ENCODE results near the gene PODNL1. TPM values are rescaled to one million over a fixed set of nuclear protein-coding genes. Genes with fewer than 3 reads are reported as not detected.
A peak's percentile ranks its signal among the peaks of the same experiment; 100 is the strongest.

Gene PODNL1
- total RNA-seq, 6 experiments from 2014 or later: 0.19 to 0.33 TPM; not detected in 4

DNA sequence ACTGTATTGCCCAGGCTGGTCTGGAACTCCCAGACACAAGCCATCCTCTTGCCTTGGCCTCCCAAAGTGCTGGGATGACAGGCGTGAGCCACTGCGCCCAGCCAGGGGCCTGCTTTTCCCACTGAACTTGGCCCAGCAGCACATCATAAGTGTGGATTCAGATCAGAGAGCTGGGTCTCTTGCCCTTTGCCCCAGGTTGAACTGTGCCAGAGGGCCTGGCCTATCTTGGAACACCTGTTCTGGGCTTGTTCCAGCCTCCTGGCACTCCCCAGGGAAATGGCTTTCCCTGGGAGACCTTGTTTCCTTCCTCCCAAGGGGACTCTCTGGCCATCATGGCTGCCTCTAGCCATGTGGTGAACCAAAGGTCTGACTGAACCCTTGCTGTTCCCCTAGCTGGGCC lies 28.8 kb downstream of the PODNL1 start:
- intact Hi-C loops (cut with DNase I): no loop called here
- ATAC-seq: peak; percentile 58 to 71 (median 70)
- peak overlapping the region in 1 of 3 donors; percentile 22 for H3K27ac ChIP-seq

DNA sequence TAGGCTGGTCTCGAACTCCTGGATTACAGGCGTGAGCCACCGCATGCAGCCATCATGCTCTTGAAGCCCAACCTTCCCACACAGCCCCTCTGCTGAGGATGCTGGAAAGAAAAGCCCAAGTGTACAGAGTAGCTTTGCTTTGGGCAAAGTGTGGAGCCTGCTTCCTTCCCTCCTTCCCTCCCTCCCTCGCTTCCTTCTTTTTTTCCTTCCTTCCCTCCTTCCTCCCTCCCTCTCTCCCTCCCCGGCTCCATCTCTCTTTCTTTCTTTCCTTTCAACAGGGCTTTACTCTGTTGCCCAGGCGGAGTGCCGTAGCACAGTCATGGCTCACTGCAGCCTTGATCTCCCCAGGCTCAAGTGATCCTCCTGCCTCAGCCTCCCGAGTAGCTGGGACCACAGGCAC lies 29.5 kb downstream of the PODNL1 start:
- peaks cover 0 to 18% (median 3%) of the 10 kb centered on the region in 4 donors for H3K4me1 ChIP-seq
- no peaks in the 10 kb centered on the region for H3K9me3 ChIP-seq
- H3K36me3 ChIP-seq: peaks cover 0 to 10% (median 0%) of the 10 kb centered on the region in 4 donors
- ATAC-seq (no peak), DNase-seq (no peak)
- no peaks in the 10 kb centered on the region for H3K27me3 ChIP-seq
- 88% methylated on average over 5 of the region's 8 CpGs for WGBS (ENCODE audit: insufficient coverage, low coverage, low lambda C conversion rate, missing lambda C conversion rate)
- no peak overlapping the region for H3K4me3 ChIP-seq
- TF ChIP-seq, protein P1, sequence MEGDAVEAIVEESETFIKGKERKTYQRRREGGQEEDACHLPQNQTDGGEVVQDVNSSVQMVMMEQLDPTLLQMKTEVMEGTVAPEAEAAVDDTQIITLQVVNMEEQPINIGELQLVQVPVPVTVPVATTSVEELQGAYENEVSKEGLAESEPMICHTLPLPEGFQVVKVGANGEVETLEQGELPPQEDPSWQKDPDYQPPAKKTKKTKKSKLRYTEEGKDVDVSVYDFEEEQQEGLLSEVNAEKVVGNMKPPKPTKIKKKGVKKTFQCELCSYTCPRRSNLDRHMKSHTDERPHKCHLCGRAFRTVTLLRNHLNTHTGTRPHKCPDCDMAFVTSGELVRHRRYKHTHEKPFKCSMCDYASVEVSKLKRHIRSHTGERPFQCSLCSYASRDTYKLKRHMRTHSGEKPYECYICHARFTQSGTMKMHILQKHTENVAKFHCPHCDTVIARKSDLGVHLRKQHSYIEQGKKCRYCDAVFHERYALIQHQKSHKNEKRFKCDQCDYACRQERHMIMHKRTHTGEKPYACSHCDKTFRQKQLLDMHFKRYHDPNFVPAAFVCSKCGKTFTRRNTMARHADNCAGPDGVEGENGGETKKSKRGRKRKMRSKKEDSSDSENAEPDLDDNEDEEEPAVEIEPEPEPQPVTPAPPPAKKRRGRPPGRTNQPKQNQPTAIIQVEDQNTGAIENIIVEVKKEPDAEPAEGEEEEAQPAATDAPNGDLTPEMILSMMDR (IDR thresholded peaks at IDR 0.05): no peak
- TF ChIP-seq POLR2A (IDR thresholded peaks at IDR 0.05): no peak
- peak overlapping the region in 1 of 3 donors; percentile 22 for H3K27ac ChIP-seq
- intact Hi-C loops (cut with DNase I): no loop called here

More for the DNA sequence above, 28.8 kb downstream of the PODNL1 start:
- no peaks in the 10 kb centered on the region for H3K27me3 ChIP-seq
- no peak overlapping the region for H3K4me3 ChIP-seq
- TF ChIP-seq POLR2A (IDR thresholded peaks at IDR 0.05): no peak
- TF ChIP-seq, protein P1 (IDR thresholded peaks at IDR 0.05): no peak
- H3K4me1 ChIP-seq: peaks cover 0 to 22% (median 3%) of the 10 kb centered on the region in 4 donors
- 20% methylated on average over 1 of the region's 2 CpGs for WGBS (ENCODE audit: insufficient coverage, low coverage, low lambda C conversion rate, missing lambda C conversion rate)
- H3K36me3 ChIP-seq: peaks cover 0 to 10% (median 0%) of the 10 kb centered on the region in 4 donors
- peak; percentile 66 to 89 (median 84) for DNase-seq
- H3K9me3 ChIP-seq: no peaks in the 10 kb centered on the region

DNA sequence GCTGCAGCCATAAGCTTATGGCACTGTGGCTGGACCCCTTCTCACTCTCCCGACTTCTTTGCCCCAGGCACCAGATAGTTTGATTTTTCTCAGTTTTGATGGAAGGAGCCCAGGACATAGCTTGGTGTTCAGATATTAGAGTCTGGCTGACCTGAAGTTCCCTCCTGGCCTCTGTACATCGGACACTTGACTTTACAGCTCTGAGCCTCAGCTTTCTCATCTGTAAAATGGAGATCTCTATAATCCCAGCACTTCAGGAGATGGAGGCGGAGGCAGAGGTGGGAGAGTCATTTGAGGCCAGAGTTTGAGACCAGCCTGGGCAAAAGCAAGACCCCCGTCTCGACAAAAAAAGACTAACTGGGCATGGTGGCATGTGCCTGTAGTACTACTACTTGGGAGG lies 31.3 kb downstream of the PODNL1 start:
- Histone ChIP-seq H3K27me3 (no peaks in the 10 kb centered on the region), H3K9me3 (no peaks in the 10 kb centered on the region), H3K4me3 (peak overlapping the region; percentile 71 to 92 (median 82)), H3K27ac (peak overlapping the region in 1 of 3 donors; percentile 79), H3K36me3 (no peaks in the 10 kb centered on the region), H3K4me1 (peaks cover 0 to 18% (median 3%) of the 10 kb centered on the region in 4 donors)
- 88% methylated on average over 2 of the region's 5 CpGs for WGBS (ENCODE audit: insufficient coverage, low coverage, low lambda C conversion rate, missing lambda C conversion rate)
- no peak for TF ChIP-seq POLR2A (IDR thresholded peaks at IDR 0.05)
- TF ChIP-seq, protein P1 (IDR thresholded peaks at IDR 0.05): no peak
- DNase-seq (no peak), ATAC-seq (no peak)
- intact Hi-C loops (cut with DNase I): no loop called here

DNA sequence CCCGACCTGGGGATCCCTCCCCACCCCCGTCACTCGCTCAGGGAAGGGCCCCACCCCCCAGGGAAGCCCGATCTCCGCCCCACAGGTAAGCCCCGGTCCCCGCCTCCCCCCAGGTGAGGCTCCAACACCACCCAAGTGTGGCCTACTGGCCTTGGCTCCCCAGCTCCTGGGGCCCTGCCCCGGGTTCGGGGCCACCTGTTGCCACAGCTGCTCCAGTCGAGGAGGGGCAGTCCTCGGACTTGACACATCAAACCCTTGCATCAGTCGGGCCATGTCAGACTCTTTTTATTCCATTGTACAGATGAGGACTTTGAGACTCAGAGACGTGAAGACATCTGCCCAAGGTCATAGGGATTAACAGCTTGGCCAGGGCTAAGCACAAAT lies 31.7 kb downstream of the PODNL1 start:
- ATAC-seq (peak; percentile 29 to 55 (median 43)), DNase-seq (peak in 1 of 3 donors; percentile 66)
- Histone ChIP-seq H3K27me3 (no peaks in the 10 kb centered on the region), H3K27ac (peak overlapping the region; percentile 45 to 79 (median 55)), H3K4me1 (peaks cover 0 to 18% (median 3%) of the 10 kb centered on the region in 4 donors), H3K9me3 (no peaks in the 10 kb centered on the region), H3K4me3 (peak overlapping the region; percentile 71 to 92 (median 82)), H3K36me3 (no peaks in the 10 kb centered on the region)
- 0% methylated on average over 2 of the region's 13 CpGs for WGBS (ENCODE audit: insufficient coverage, low coverage, low lambda C conversion rate, missing lambda C conversion rate)
- intact Hi-C loops (cut with DNase I): no loop called here
- no peak for TF ChIP-seq POLR2A (IDR thresholded peaks at IDR 0.05)
- TF ChIP-seq, protein P1 (IDR thresholded peaks at IDR 0.05): no peak

Measured in right lobe of liver (tissue), 6 donors.